Urinary bladder (tissue), 4 donors: Measurements from ENCODE around the gene GRIK1. TPM values are rescaled to one million over a fixed set of nuclear protein-coding genes. Genes with fewer than 3 reads are reported as not detected.

Source experiments
- DNase-seq: peaks from one replicate; pipeline ENCODE4 v3.0.0-alpha.2; 2015; ENCODE audit errors: extremely low spot score
- H3K27ac ChIP-seq: one replicate; pipeline ENCODE4 v1.5.1; 2013; ENCODE audit warnings: low read depth, mild to moderate bottlenecking, moderate library complexity
- H3K36me3 ChIP-seq: one replicate; pipeline ENCODE4 v1.6.1; 2013; ENCODE audit warnings: mild to moderate bottlenecking, moderate library complexity; ENCODE audit not compliant: insufficient read depth
- H3K4me1 ChIP-seq: one replicate; pipeline ENCODE4 v1.6.1; 2013; ENCODE audit warnings: mild to moderate bottlenecking, moderate library complexity; ENCODE audit not compliant: insufficient read depth
- H3K4me3 ChIP-seq: one replicate; pipeline ENCODE4 v1.5.1; 2013; ENCODE audit warnings: low read depth, low read length
- WGBS: extraction: QIAGEN DNeasy Blood & Tissue Kit; methylation state at CpG from one replicate; pipeline ENCODE4 v1.1.7; 2013; 5-methylcytosine and 5-hydroxymethylcytosine counted together
- polyA plus RNA-seq: library from polyadenylated mRNA; stranded (reverse); fragments of 200-250 nt; gene quantifications from one replicate; pipeline ENCODE4 v1.2.3, GENCODE V29; 2013
- total RNA-seq: library from RNA; depleted of rRNA; stranded (reverse); fragments of >200 nt; gene quantifications from one replicate; pipeline ENCODE4 v1.2.3, GENCODE V29; 2014
- donor health status: healthy with polysubstance abuse.
- donor health status: healthy.

The GRIK1 gene
- total and polyA plus RNA-seq, 2 donors: 1.7 to 3.8 TPM

DNA sequence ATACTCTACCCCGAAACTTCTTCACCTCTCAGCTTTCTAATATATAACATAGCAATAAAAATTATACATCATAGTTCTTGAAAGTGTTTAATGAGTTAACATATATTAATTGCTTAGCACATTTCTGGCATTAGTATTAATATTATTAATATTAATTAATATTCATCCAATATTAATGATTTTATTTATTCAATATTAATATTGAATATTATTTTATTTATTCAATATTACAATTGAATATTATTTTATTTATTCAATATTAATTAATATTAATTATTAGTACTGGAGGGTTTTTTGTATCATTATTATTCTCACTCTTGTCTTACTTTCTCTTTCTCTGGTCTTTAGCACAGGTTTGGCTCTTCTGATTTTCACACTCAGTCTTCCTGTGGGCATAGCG, 105.2 kb downstream of the GRIK1 start:
- H3K36me3 ChIP-seq: no peaks in the 10 kb centered on the region
- no peak overlapping the region for H3K4me3 ChIP-seq
- WGBS: 95% methylated on average over 2 of the region's 2 CpGs
- no peak for DNase-seq
- H3K4me1 ChIP-seq: no peaks in the 10 kb centered on the region
- no peak overlapping the region for H3K27ac ChIP-seq

DNA sequence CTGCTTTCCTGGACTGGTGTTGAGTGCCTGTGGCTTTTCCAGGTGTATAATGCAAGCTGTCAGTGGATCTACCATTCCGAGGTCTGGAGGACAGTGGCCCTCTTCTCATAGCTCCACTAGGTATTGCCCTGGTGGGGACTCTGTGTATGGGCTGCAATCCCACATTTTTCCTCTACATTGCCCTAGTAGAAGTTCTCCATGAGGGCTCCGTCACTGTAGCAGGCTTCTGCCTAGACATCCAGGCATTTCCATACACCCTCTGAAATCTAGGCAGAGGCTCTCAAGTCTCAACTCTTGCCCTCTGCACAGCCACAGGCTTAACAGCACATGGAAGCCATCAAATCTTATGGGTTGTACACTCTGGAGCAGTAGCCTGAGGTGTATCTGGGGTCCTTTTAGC, 107.6 kb downstream of the GRIK1 start:
- no peak overlapping the region for H3K27ac ChIP-seq
- no peaks in the 10 kb centered on the region for H3K4me1 ChIP-seq
- H3K36me3 ChIP-seq: no peaks in the 10 kb centered on the region
- 88% methylated on average over 2 of the region's 2 CpGs for WGBS
- no peak overlapping the region for H3K4me3 ChIP-seq
- DNase-seq: no peak

DNA sequence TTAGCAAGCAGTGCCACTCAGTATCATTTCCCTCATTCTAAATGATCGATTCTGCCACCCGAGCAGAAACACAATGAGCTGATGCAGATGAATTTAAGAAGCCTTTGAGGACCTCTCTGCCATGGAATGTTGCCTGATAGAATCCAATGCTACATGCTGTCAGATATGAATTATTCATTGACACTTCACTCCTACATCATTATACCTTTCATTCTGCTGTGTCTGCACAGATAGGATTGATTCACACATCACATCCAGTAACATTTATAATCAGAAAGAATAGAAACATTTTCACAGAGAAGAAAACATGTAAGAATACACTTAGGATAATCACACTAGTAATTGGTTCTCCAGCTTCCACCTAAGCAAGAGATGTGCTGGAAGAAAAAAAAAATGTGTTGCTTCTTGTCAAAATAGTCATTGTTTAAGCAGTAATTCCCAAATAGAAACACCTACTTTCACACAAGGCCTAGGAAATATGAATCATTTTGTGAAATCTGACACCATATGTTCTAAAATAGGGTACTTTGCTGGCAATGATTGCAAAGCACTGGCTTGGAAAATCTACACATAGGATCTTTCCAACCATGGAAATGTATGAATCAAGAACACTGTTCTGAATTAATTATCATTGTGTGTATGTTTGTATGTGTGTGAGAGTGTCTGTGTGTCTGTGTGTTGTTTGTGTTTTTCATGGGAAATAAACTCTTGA, 110.1 kb downstream of the GRIK1 start:
- no peaks in the 10 kb centered on the region for H3K4me1 ChIP-seq
- H3K27ac ChIP-seq: no peak overlapping the region
- WGBS: 89% methylated on average over 2 of the region's 2 CpGs
- no peak for DNase-seq
- H3K36me3 ChIP-seq: no peaks in the 10 kb centered on the region
- no peak overlapping the region for H3K4me3 ChIP-seq

GRCh38 chr21:29827647-29828046, 112.1 kb downstream of the GRIK1 start:
- no peak for DNase-seq
- no peak overlapping the region for H3K27ac ChIP-seq
- H3K36me3 ChIP-seq: no peaks in the 10 kb centered on the region
- no peaks in the 10 kb centered on the region for H3K4me1 ChIP-seq
- 93% methylated on average over 2 of the region's 2 CpGs for WGBS
- H3K4me3 ChIP-seq: no peak overlapping the region

DNA sequence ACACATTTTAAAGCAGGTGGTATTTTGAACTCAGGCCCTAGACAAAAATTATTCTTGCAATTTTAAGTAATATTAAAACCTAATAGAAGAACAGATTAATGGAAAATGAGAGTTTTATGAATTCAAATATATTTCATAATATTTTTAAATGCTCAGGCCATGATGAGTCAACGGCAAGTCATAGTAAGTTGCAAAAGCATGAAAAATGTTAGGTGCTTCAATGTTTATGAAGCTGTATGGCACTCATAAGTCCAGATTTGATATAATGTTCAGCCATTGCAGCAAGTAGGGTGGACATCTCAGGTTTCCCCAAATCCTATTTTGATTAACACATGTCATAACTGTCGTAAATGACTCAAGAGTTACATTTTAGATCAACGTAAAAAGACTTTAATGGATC, 112.6 kb downstream of the GRIK1 start:
- Histone ChIP-seq H3K4me3 (no peak overlapping the region), H3K36me3 (no peaks in the 10 kb centered on the region), H3K27ac (no peak overlapping the region), H3K4me1 (no peaks in the 10 kb centered on the region)
- 94% methylated on average over 3 of the region's 3 CpGs for WGBS
- no peak for DNase-seq

DNA sequence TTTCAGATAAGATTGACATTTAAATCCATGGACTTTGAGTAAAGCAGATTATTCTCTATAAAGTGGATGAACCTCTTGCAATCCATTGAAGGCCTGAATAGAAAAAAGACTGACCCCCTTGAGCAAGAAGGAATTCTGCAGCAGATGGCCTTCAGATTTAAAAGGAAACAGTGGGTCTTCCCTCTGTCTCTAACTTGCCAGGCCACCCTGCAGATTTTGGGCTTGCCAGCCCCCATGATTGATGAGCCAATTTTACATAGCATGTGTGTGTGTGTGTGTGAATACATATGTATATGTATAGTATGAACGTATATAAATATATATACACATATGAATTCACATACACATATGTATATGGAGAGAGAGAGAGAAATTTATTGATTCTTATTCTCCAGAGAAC, 113.4 kb downstream of the GRIK1 start:
- Histone ChIP-seq H3K36me3 (no peaks in the 10 kb centered on the region), H3K27ac (no peak overlapping the region), H3K4me1 (no peaks in the 10 kb centered on the region), H3K4me3 (no peak overlapping the region)
- no peak for DNase-seq
- WGBS: 92% methylated on average over 1 of the region's 1 CpG

GRCh38 chr21:29825936-29826335, 113.9 kb downstream of the GRIK1 start:
- H3K4me1 ChIP-seq: no peaks in the 10 kb centered on the region
- H3K4me3 ChIP-seq: no peak overlapping the region
- H3K27ac ChIP-seq: no peak overlapping the region
- 74% methylated on average over 2 of the region's 2 CpGs for WGBS
- H3K36me3 ChIP-seq: no peaks in the 10 kb centered on the region
- no peak for DNase-seq

- no peak overlapping the region for H3K4me3 ChIP-seq
- DNase-seq: no peak
- no peak overlapping the region for H3K27ac ChIP-seq
- no peaks in the 10 kb centered on the region for H3K36me3 ChIP-seq
- no peaks in the 10 kb centered on the region for H3K4me1 ChIP-seq
Measured at GRCh38 chr21:29825345-29825744, 114.5 kb downstream of the GRIK1 start.

GRCh38 chr21:29822064-29822463, 117.7 kb downstream of the GRIK1 start:
- no peaks in the 10 kb centered on the region for H3K4me1 ChIP-seq
- DNase-seq: no peak
- no peak overlapping the region for H3K4me3 ChIP-seq
- H3K27ac ChIP-seq: no peak overlapping the region
- no peaks in the 10 kb centered on the region for H3K36me3 ChIP-seq

DNA sequence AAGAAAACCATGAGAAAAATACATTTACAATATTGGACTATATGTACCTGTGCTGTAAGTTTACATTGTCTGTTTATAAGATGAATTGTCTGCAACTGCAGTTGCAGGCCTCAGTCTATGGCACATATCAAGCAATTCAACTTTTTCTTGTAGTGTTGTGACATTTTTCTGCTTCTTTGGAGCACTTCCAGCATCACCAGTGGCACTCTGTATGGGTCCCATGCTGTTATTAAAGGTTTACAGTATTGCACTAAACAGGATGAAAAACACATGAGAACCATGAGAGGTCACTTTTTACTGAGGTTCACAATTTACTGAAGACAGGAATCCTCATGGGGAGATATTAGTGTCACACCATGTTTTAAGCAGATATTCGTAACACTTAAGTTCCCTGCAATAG, 118.6 kb downstream of the GRIK1 start:
- WGBS: 99% methylated on average over 1 of the region's 1 CpG
- no peak for DNase-seq
- Histone ChIP-seq H3K36me3 (no peaks in the 10 kb centered on the region), H3K4me3 (no peak overlapping the region), H3K27ac (no peak overlapping the region), H3K4me1 (no peaks in the 10 kb centered on the region)

DNA sequence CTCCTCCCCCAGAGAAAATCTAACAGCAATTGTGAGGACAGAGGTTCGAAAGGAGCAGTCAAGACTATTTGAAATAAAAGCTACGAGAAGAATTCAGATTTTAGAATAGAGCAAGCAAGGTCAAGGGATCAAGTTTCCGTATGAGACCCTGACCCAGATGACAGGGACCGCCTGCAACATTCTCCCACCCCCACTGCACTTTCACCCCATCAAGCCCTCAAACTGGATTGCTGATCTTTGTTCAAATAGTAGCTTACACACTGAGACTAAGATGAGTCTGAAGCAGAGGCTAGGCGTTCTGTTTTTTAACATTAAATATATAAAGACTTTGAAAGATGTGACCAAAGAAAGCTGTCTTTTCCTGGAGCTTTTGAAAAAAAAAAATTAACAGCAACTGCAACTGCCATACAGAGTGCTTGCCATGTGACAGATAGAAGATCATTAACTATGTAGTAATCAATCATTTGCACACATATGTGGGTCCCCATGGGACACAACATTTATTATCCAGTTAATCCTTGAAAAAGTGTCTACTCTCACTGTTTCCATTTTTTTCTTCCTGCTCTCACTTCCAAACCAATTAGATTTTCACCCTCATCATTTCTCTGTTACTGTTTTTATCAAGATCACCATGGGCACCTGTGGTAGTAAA, 120.0 kb downstream of the GRIK1 start:
- no peak overlapping the region for H3K27ac ChIP-seq
- WGBS: 66% methylated on average over 5 of the region's 5 CpGs
- no peak overlapping the region for H3K4me3 ChIP-seq
- no peaks in the 10 kb centered on the region for H3K4me1 ChIP-seq
- no peak for DNase-seq
- H3K36me3 ChIP-seq: no peaks in the 10 kb centered on the region

DNA sequence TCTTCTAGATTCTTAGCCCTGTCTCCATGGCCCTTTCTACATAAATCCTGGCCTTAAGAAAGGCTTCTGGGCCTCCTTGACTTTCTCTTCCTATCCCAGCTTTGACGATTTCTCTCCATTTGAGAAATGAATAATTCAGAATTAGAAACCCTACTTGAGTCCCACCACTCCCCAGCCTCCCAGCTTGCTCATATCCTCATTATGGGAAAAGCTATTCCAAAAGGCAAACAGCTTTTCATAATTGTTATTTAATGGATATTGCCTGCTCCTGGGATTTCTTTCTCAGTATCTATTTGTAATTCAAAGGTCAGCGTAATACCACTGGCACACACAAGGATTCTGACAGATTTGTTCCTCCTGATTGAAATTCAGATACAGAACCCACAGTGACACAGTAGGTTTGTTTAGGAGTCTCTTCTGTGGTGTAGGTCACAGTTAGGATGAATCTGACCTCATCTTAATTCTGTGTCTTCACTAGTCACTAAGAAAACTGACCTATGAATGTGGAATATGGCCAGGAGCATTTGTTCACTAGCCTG, 121.3 kb downstream of the GRIK1 start:
- 88% methylated on average over 2 of the region's 2 CpGs for WGBS
- DNase-seq: no peak
- no peak overlapping the region for H3K4me3 ChIP-seq
- H3K36me3 ChIP-seq: no peaks in the 10 kb centered on the region
- H3K27ac ChIP-seq: no peak overlapping the region
- no peaks in the 10 kb centered on the region for H3K4me1 ChIP-seq

- no peak for DNase-seq
- no peak overlapping the region for H3K27ac ChIP-seq
- no peaks in the 10 kb centered on the region for H3K36me3 ChIP-seq
- no peaks in the 10 kb centered on the region for H3K4me1 ChIP-seq
- H3K4me3 ChIP-seq: no peak overlapping the region
- 85% methylated on average over 3 of the region's 3 CpGs for WGBS
Measured at GRCh38 chr21:29817450-29817849, 122.3 kb downstream of the GRIK1 start.

GRCh38 chr21:29812947-29813346, 126.8 kb downstream of the GRIK1 start:
- DNase-seq: no peak
- no peak overlapping the region for H3K27ac ChIP-seq
- H3K4me1 ChIP-seq: no peaks in the 10 kb centered on the region
- WGBS: 82% methylated on average over 3 of the region's 3 CpGs
- no peaks in the 10 kb centered on the region for H3K36me3 ChIP-seq
- H3K4me3 ChIP-seq: no peak overlapping the region
